Brain microvascular endothelial cell (primary cell): ENCODE measurements around the gene THSD1.

ENCODE experiments used
- DNase-seq: peaks from one replicate; pipeline ENCODE4 v3.0.0-alpha.2; 2020
- H3K27ac ChIP-seq: fragments of 250-450 bp; sonication (Bioruptor Pico); 2 replicates; pipeline ENCODE4 v1.5.1; 2020; ENCODE audit warnings: mild to moderate bottlenecking, moderate library complexity
- H3K27me3 ChIP-seq: fragments of 250-450 bp; sonication (Bioruptor Pico); replicated peaks from 2 replicates; pipeline ENCODE4 v1.5.1; 2020; ENCODE audit warnings: mild to moderate bottlenecking
- H3K36me3 ChIP-seq: fragments of 250-450 bp; sonication (Bioruptor Pico); replicated peaks from 2 replicates; pipeline ENCODE4 v1.5.1; 2020; ENCODE audit warnings: mild to moderate bottlenecking
- H3K4me3 ChIP-seq: 2 replicates; pipeline ENCODE4 v1.5.1; 2011; ENCODE audit warnings: low read depth, mild to moderate bottlenecking, control low read depth, low read length, moderate library complexity
- CTCF ChIP-seq: IDR thresholded peaks from 2 replicates; pipeline ENCODE4 v1.5.1; 2011; ENCODE audit warnings: low read depth, mild to moderate bottlenecking, moderate library complexity, low read length, control low read depth, inconsistent platforms; ENCODE audit errors: missing control alignments
- in situ Hi-C: cut with HindIII; loops from 2 replicates; pipeline ENCODE4 v1.10.0; 2017; ENCODE audit warnings: low sequenced_read_pairs, low pct_ligation_motif_present

THSD1 gene

DNA sequence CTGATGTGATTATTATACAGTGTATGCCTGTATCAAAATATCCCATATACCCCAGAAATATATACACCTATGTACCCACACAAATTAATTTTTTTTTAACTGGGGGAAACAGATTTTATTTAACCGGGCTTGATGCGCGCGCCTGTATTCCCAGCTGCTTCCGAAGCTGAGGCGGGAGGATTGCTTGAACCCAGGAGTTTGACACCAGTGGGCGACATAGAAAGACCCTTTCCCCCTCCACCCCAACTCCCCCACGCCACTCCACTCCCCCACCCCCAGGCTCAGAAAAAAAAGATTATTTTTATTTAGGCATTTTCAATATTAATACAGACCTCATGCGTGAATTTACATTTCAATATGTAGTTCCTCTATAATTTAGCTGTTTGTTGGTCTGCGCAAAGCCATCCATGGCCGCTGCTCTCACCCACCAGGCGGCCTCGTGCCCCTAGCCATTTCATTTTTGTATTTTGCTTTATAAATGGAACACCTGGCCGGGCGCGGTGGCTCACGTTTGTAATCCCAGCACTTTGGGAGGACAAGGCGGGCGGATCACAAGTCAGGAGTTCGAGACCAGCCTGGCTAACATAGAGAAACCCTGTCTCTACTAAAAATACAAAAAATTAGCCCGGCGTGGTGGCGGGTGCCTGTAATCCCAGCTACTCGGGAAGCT is 45.3 kb upstream of the THSD1 start:
- TF ChIP-seq CTCF: no peak
- Histone ChIP-seq H3K36me3 (no peaks in the 10 kb centered on the region), H3K4me3 (no peak overlapping the region), H3K27me3 (no peaks in the 10 kb centered on the region), H3K27ac (no peak overlapping the region)
- in situ Hi-C loops: no loop called here
- DNase-seq: no peak

- in situ Hi-C loops: no loop called here
- no peak for TF ChIP-seq CTCF
- no peaks in the 10 kb centered on the region for H3K27me3 ChIP-seq
- no peak overlapping the region for H3K27ac ChIP-seq
- DNase-seq: no peak
- H3K36me3 ChIP-seq: no peaks in the 10 kb centered on the region
- peak overlapping the region; percentile 34 for H3K4me3 ChIP-seq
Observed at GRCh38 chr13:52450793-52451116, 44.8 kb upstream of the THSD1 start.

DNA sequence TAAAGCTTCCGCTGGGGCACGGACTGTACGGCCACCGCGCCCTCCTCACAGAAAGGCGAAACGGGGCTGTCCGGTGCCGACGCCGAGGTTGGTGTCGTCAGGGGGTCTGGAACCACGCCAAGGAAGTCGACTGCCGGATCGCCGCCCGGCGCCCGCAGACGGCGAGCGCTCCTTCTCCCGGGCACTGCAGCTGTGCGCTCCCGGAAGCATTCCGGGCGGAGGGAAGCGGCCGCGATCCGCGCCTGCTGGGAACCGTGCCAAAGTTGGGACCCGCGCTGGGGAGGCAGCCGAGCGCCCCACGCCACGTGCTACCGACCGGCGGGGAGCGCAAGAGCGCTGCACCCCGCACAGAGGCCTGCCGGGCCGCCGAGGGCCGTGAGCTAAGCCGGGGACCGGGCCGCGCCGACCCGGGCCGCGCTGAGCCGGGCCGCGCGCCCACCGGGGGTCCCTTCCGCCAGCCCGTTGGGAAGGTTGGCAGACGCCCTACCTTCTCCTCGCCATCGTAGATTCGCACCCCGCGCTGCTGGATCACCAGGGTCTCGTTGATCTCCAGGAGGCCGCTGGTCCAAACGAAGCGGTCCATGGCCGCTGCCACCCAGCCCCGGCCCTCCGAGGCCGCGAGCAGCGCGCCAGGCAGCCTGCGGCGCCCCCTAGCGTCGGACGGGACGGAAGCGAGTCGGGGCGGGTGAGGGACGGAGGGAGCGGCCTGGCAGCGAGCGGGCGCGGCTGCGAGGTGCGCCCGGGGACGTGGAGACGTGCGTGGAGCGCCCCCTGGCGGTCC is 44.2 kb upstream of the THSD1 start, which contains the start of gene VPS36:
Gene VPS36 (minus strand): TSS at position 623 of the 781 bp plus-strand sequence. CDS start 40 bp downstream, at position 583.
- H3K27ac ChIP-seq: peak within 1 kb of the TSS; percentile 87
- peak; percentile 86 for DNase-seq
- peak; percentile 77 for TF ChIP-seq CTCF
- peak within 1 kb of the TSS; percentile 87 for H3K4me3 ChIP-seq
- in situ Hi-C loops: no loop called here
- no peaks in the 10 kb centered on the region for H3K36me3 ChIP-seq
- H3K27me3 ChIP-seq: no peaks in the 10 kb centered on the region

DNA sequence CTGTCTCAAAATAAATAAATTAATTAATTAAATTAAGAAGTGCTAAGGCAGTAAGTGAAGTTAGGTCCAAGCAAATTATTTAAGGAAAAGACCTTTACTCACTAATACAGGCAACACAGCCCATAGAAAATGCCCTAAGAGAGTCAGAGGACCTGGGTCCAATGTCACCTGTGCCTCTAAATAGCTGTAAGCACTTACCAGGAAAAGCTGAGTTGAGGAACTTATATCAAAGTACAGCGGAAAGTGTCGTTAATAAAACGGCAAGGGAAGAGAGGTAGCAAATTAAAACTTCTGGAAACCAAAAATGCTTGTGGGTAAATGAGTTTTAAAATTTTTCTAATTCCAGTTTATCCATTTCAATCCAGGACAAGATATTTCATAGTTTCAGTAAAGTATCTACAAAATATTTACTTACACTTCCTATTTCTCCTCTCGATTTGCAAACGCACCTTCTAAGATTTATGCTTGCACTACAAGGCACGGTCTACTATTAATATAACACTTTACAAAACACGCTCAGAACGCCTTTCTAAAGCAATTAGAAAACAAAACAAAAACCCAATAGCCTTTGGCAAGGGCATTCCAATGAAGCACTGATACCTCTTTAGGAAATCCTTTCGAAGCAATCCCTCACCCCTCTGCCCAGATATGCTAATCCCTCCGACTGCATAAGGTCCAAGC is 43.5 kb upstream of the THSD1 start:
- H3K4me3 ChIP-seq: peak overlapping the region; percentile 87
- TF ChIP-seq CTCF: no peak
- no peak for DNase-seq
- in situ Hi-C loops: no loop called here
- H3K36me3 ChIP-seq: no peaks in the 10 kb centered on the region
- H3K27ac ChIP-seq: peak overlapping the region; percentile 87
- H3K27me3 ChIP-seq: no peaks in the 10 kb centered on the region

GRCh38 chr13:52447815-52448552 is 42.0 kb upstream of the THSD1 start:
- no peak for DNase-seq
- Histone ChIP-seq H3K4me3 (no peak overlapping the region), H3K27ac (no peak overlapping the region), H3K36me3 (no peaks in the 10 kb centered on the region), H3K27me3 (no peaks in the 10 kb centered on the region)
- in situ Hi-C loops: no loop called here
- TF ChIP-seq CTCF: no peak
